H9 (cell line): ENCODE data around the gene POLE2. TPM values are rescaled to one million over a fixed set of nuclear protein-coding genes. Genes with fewer than 3 reads are reported as not detected.
A peak's percentile ranks its signal among the peaks of the same experiment; 100 is the strongest.

Source experiments
- DNase-seq: peaks from one replicate; pipeline ENCODE4 v3.0.0-alpha.2; 2017
- H2AFZ ChIP-seq: one replicate; pipeline ENCODE4 v1.6.1; 2013; ENCODE audit warnings: mild to moderate bottlenecking, low read length, control low read depth, moderate library complexity
- H2AK5ac ChIP-seq: 2 replicates; pipeline ENCODE4 v1.6.1; 2013; ENCODE audit warnings: low read length, control low read depth, mixed read lengths; ENCODE audit not compliant: insufficient read length
- H2BK120ac ChIP-seq: one replicate; pipeline ENCODE4 v1.6.1; 2013; ENCODE audit warnings: low read depth, mild to moderate bottlenecking, low read length, control low read depth, inconsistent platforms; ENCODE audit not compliant: poor library complexity, severe bottlenecking
- H2BK12ac ChIP-seq: 2 replicates; pipeline ENCODE4 v1.6.1; 2013; ENCODE audit warnings: low read length, control low read depth, mixed read lengths, low read depth; ENCODE audit not compliant: insufficient read length
- H2BK15ac ChIP-seq: 2 replicates; pipeline ENCODE4 v1.6.1; 2013; ENCODE audit warnings: low read depth, low read length, control low read depth
- H2BK20ac ChIP-seq: one replicate; pipeline ENCODE4 v1.6.1; 2013; ENCODE audit warnings: low read depth, mild to moderate bottlenecking, low read length, control low read depth, inconsistent platforms; ENCODE audit not compliant: poor library complexity, severe bottlenecking
- H2BK5ac ChIP-seq: 2 replicates; pipeline ENCODE4 v1.6.1; 2013; ENCODE audit warnings: low read length, control low read depth, mixed read lengths; ENCODE audit not compliant: insufficient read length
- H3K14ac ChIP-seq: 2 replicates; pipeline ENCODE4 v1.6.1; 2013; ENCODE audit warnings: low read length, control low read depth; ENCODE audit not compliant: insufficient read depth
- H3K18ac ChIP-seq: 2 replicates; pipeline ENCODE4 v1.6.1; 2013; ENCODE audit warnings: low read depth, mild to moderate bottlenecking, mixed read lengths, low read length, control low read depth; ENCODE audit not compliant: insufficient read length
- H3K23ac ChIP-seq: 2 replicates; pipeline ENCODE4 v1.6.1; 2013; ENCODE audit warnings: low read length, control low read depth, mixed read lengths, low read depth; ENCODE audit not compliant: insufficient read length
- H3K23me2 ChIP-seq: 2 replicates; pipeline ENCODE4 v1.6.1; 2013; ENCODE audit warnings: low read depth, mild to moderate bottlenecking, mixed read lengths, low read length, control low read depth; ENCODE audit not compliant: insufficient read length, poor library complexity, severe bottlenecking
- H3K27ac ChIP-seq: 2 replicates; pipeline ENCODE4 v1.5.1; 2013; ENCODE audit warnings: low read length, control low read depth, mixed read lengths, low read depth; ENCODE audit not compliant: insufficient read length
- H3K27me3 ChIP-seq: 2 replicates; pipeline ENCODE4 v1.6.1; 2013; ENCODE audit warnings: low read length, control low read depth, inconsistent platforms; ENCODE audit not compliant: insufficient read depth
- H3K4ac ChIP-seq: 2 replicates; pipeline ENCODE4 v1.6.1; 2013; ENCODE audit warnings: low read depth, mild to moderate bottlenecking, control low read depth, inconsistent platforms, low read length, moderate library complexity
- H3K4me1 ChIP-seq: 2 replicates; pipeline ENCODE4 v1.6.1; 2013; ENCODE audit warnings: low read length, control low read depth, inconsistent platforms; ENCODE audit not compliant: insufficient read depth
- H3K4me2 ChIP-seq: 2 replicates; pipeline ENCODE4 v1.6.1; 2013; ENCODE audit warnings: low read length, control low read depth, mixed read lengths; ENCODE audit not compliant: insufficient read length, insufficient read depth
- H3K56ac ChIP-seq: 2 replicates; pipeline ENCODE4 v1.6.1; 2013; ENCODE audit warnings: low read depth, mild to moderate bottlenecking, mixed read lengths, low read length, control low read depth; ENCODE audit not compliant: insufficient read length
- H3K79me1 ChIP-seq: 2 replicates; pipeline ENCODE4 v1.6.1; 2013; ENCODE audit warnings: low read depth, mild to moderate bottlenecking, moderate library complexity, low read length, control low read depth, inconsistent platforms; ENCODE audit not compliant: insufficient read depth, poor library complexity, severe bottlenecking
- H3K79me2 ChIP-seq: 2 replicates; pipeline ENCODE4 v1.6.1; 2013; ENCODE audit warnings: low read length, control low read depth, inconsistent platforms; ENCODE audit not compliant: insufficient read depth
- H3K9ac ChIP-seq: 2 replicates; pipeline ENCODE4 v1.6.1; 2013; ENCODE audit warnings: low read length, control low read depth, mixed read lengths; ENCODE audit not compliant: insufficient read length; ENCODE audit errors: extremely low read depth
- H3K9me3 ChIP-seq: one replicate; pipeline ENCODE4 v1.6.1; 2013; ENCODE audit warnings: low read depth, low read length, inconsistent platforms; ENCODE audit not compliant: control insufficient read depth
- H3T11ph ChIP-seq: one replicate; pipeline ENCODE4 v1.6.1; 2013; ENCODE audit warnings: mild to moderate bottlenecking, low read length, control low read depth, inconsistent platforms
- H4K20me1 ChIP-seq: one replicate; pipeline ENCODE4 v1.6.1; 2013; ENCODE audit not compliant: control insufficient read depth, insufficient read length, insufficient read depth
- H4K5ac ChIP-seq: 2 replicates; pipeline ENCODE4 v1.6.1; 2013; ENCODE audit warnings: low read depth, mild to moderate bottlenecking, mixed read lengths, low read length, control low read depth; ENCODE audit not compliant: insufficient read length
- H4K8ac ChIP-seq: replicated peaks from 2 replicates; pipeline ENCODE4 v1.6.1; 2013; ENCODE audit warnings: low read length, control low read depth, mixed read lengths, low read depth; ENCODE audit not compliant: insufficient read length
- H4K91ac ChIP-seq: 2 replicates; pipeline ENCODE4 v1.6.1; 2013; ENCODE audit warnings: low read depth, mild to moderate bottlenecking, moderate library complexity, mixed read lengths, low read length, control low read depth; ENCODE audit not compliant: insufficient read length
- H3K27ac Mint-ChIP-seq, 3 experiments: 2 replicates in 2 of 3; 3 replicates in 1 of 3; pipeline ENCODE4 v1.8.0; 2020 to 2021; ENCODE audit warnings: mixed read lengths in 3 of 3, mild to moderate bottlenecking in 1 of 3, moderate library complexity in 1 of 3
- H3K27me3 Mint-ChIP-seq: 2 replicates; pipeline ENCODE4 v1.8.0; 2021; ENCODE audit warnings: low read depth, mild to moderate bottlenecking, moderate library complexity, mixed read lengths
- H3K36me3 Mint-ChIP-seq, 3 experiments: 2 replicates in 2 of 3; 3 replicates in 1 of 3; pipeline ENCODE4 v1.8.0; 2020 to 2021; ENCODE audit warnings: low read depth in 3 of 3, mixed read lengths in 3 of 3; ENCODE audit not compliant: insufficient read depth in 1 of 3
- H3K4me1 Mint-ChIP-seq, 2 experiments: 2 replicates each; pipeline ENCODE4 v1.8.0; 2020; ENCODE audit warnings: mixed read lengths in 2 of 2
- H3K4me3 Mint-ChIP-seq, 2 experiments: 2 replicates in 1 of 2; 3 replicates in 1 of 2; pipeline ENCODE4 v1.8.0; 2020 to 2021; ENCODE audit warnings: mild to moderate bottlenecking in 2 of 2, mixed read lengths in 2 of 2, moderate library complexity in 1 of 2
- H3K9me3 Mint-ChIP-seq, 2 experiments: 2 replicates in 1 of 2; 3 replicates in 1 of 2; pipeline ENCODE4 v1.8.0; 2020; ENCODE audit warnings: mild to moderate bottlenecking in 2 of 2, mixed read lengths in 2 of 2, moderate library complexity in 1 of 2
- WGBS: extraction: QIAGEN DNeasy Blood & Tissue Kit; methylation state at CpG from one replicate; pipeline ENCODE4 v1.1.7; 2013; ENCODE audit warnings: missing lambda C conversion rate, low lambda C conversion rate, mixed read lengths; ENCODE audit not compliant: insufficient read length; ENCODE audit errors: extremely low coverage; 5-methylcytosine and 5-hydroxymethylcytosine counted together
- total RNA-seq: library from RNA; stranded (reverse); gene quantifications from 2 replicates; pipeline ENCODE4 v1.2.1, GENCODE V29; 2021
- TF ChIP-seq, protein P1 (sequence below): fragments of 200-600 bp; sonication (generic); conservative IDR thresholded peaks from 3 replicates; pipeline ENCODE4 v1.8.0; 2021; ENCODE audit warnings: antibody characterized with exemption, mild to moderate bottlenecking

POLE2 gene
- total RNA-seq, 1 experiment from 2014 or later, result 25.7 TPM

DNA sequence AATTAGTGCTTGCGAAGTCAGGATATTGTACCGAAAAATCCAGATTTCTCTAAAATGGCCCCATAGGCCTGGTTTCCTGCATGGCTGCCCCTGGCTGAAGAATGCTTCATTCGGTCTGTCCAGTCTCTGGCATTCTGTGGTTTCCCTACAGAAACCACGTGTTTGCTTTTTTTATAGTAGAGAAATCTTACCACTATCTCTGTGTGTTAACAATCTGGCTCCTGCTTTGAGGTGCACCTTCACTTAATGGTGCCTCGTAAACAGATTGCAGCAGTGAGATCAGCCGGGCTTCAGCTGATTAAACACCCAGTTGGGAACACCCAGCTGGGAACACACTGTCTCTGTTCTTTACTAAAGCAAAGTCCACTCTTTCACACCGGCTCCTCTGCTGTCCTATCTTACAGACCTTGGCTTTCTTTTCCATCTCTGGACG lies 46.3 kb downstream of the POLE2 start:
- Histone ChIP-seq H3K27me3 (no peaks in the 10 kb centered on the region), H3K18ac (no peak overlapping the region), H3K14ac (no peak overlapping the region), H3K4me2 (no peak overlapping the region), H2BK120ac (no peak overlapping the region), H4K20me1 (no peaks in the 10 kb centered on the region), H4K5ac (no peak overlapping the region), H3T11ph (no peak overlapping the region), H3K4me1 (no peaks in the 10 kb centered on the region), H3K79me2 (peaks cover 2% of the 10 kb centered on the region; the same call in 1 of the 2 replicates), H2BK5ac (no peak overlapping the region), H3K4ac (no peak overlapping the region), H3K27ac (no peak overlapping the region), H2AK5ac (no peak overlapping the region), H4K8ac (no peak overlapping the region), H3K9ac (no peak overlapping the region), H3K23ac (no peak overlapping the region), H4K91ac (no peak overlapping the region), H3K23me2 (no peaks in the 10 kb centered on the region), H2BK12ac (no peak overlapping the region), H2BK15ac (no peak overlapping the region), H2BK20ac (no peak overlapping the region), H3K9me3 (no peaks in the 10 kb centered on the region), H2AFZ (no peak overlapping the region), H3K79me1 (peaks cover 7% of the 10 kb centered on the region), H3K56ac (no peak overlapping the region)
- no peak for DNase-seq
- Mint-ChIP-seq H3K27me3 (no peaks in the 10 kb centered on the region), H3K36me3 (peaks cover 17 to 39% (median 19%) of the 10 kb centered on the region in 3 experiments; a peak in 6 of 7 replicates), H3K9me3 (no peaks in the 10 kb centered on the region), H3K27ac (peak overlapping the region; percentile 4 to 71 (median 23); a peak in 6 of 7 replicates), H3K4me1 (peaks cover 2 to 14% of the 10 kb centered on the region in 2 experiments), H3K4me3 (no peak overlapping the region)
- TF ChIP-seq, protein P1, sequence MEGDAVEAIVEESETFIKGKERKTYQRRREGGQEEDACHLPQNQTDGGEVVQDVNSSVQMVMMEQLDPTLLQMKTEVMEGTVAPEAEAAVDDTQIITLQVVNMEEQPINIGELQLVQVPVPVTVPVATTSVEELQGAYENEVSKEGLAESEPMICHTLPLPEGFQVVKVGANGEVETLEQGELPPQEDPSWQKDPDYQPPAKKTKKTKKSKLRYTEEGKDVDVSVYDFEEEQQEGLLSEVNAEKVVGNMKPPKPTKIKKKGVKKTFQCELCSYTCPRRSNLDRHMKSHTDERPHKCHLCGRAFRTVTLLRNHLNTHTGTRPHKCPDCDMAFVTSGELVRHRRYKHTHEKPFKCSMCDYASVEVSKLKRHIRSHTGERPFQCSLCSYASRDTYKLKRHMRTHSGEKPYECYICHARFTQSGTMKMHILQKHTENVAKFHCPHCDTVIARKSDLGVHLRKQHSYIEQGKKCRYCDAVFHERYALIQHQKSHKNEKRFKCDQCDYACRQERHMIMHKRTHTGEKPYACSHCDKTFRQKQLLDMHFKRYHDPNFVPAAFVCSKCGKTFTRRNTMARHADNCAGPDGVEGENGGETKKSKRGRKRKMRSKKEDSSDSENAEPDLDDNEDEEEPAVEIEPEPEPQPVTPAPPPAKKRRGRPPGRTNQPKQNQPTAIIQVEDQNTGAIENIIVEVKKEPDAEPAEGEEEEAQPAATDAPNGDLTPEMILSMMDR, result no peak
- no CpG with 5 or more reads among the region's 8 CpGs for WGBS
